HG03066 (cell line): ENCODE data around the gene IFI44.

ENCODE experiments used
- ATAC-seq: cut with Tn5 transposase; IDR thresholded peaks from one replicate; pipeline ENCODE4 v1.9.1; 2021; ENCODE audit warnings: low read depth; ENCODE audit not compliant: unreplicated experiment

Gene IFI44

GRCh38 chr1:78699813-78700212, 50.2 kb downstream of the IFI44 start:
- no peak for ATAC-seq

GRCh38 chr1:78702426-78702825, 52.8 kb downstream of the IFI44 start:
- no peak for ATAC-seq

GRCh38 chr1:78703806-78704205, 54.2 kb downstream of the IFI44 start:
- ATAC-seq = no peak

- no peak for ATAC-seq
Observed at GRCh38 chr1:78712467-78713051, 62.9 kb downstream of the IFI44 start.

- no peak for ATAC-seq
Observed at GRCh38 chr1:78713297-78713696, 63.7 kb downstream of the IFI44 start.
